ENCODE data around the gene PNPLA2. TPM values are rescaled to one million over a fixed set of nuclear protein-coding genes. Genes with fewer than 3 reads are reported as not detected.

PNPLA2 gene
- polyA plus RNA-seq, 3 donors = 26.8 to 321 (median 35.0) TPM

DNA sequence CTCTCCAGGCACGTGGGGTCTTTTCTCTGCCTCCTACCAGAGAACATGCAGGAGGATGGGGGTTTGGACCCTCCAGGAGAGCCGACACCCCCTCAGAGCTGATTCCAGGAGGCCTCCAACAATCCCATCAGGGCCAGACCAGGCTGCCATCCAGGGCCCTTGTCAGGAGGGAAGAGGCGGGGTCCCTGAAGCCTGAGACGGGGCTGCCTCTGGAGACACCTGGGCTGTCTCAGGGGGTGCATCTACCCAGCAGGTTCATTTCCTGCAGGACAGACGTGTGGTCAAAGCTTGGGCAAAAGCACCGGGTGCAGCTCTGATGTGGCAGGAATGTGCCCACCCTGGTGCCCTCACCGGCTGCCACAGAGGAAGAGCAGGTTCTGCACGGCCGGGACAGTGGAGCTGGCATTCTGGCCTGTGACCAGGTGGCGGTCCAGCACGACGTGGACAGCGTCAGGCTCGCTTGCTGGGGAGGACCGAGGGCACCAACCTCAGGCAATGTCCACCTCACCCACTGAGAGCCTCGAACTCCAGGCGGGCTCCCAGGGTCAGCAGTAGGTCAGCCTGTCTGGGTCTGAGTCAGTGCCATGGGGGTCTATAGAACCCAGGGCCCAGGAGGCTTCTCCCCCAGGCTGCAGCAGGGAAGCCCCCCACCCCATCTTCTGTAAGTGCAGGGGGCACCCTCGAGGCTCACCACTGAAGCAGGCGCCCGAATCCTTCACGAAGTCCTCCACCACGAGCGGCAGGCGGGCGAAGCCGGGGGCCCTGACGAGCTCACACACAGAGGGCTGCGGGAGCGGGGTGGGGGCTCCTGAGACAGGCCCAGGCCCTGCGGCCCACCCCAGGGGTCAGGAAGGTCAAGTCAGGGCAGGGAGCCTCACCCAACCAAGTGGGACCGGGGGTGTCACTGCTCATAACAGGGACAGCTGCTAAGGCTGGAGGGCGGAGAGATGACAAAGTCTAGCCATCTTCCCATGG is 47.8 kb upstream of the PNPLA2 start:
- peaks cover 0 to 2% (median 0%) of the 10 kb centered on the region in 7 donors for H3K9me3 Mint-ChIP-seq
- no peaks in the 10 kb centered on the region for H3K27me3 Mint-ChIP-seq (ENCODE audit: low read depth in 3 of 3)
- DNase-seq = no peak
- H3K36me3 ChIP-seq (replicated peaks in 1 of 2; ENCODE audit: control insufficient read depth in 1 of 2, insufficient read depth in 2 of 2, low read length in 2 of 2) = peaks cover 41 to 58% of the 10 kb centered on the region in 2 donors
- no peak overlapping the region for H3K4me3 Mint-ChIP-seq
- 98% methylated on average over 26 of the region's 32 CpGs for WGBS (ENCODE audit: insufficient coverage)
- H3K4me3 ChIP-seq (replicated peaks in 1 of 3; ENCODE audit: low read depth in 2 of 3, low read length in 3 of 3) = no peak overlapping the region
- no peak overlapping the region for H3K27ac ChIP-seq (ENCODE audit: low read depth in 1 of 2, low read length in 2 of 2)
- peaks cover 20 to 60% of the 10 kb centered on the region in 2 donors for H3K36me3 Mint-ChIP-seq
- TF ChIP-seq, protein P1, sequence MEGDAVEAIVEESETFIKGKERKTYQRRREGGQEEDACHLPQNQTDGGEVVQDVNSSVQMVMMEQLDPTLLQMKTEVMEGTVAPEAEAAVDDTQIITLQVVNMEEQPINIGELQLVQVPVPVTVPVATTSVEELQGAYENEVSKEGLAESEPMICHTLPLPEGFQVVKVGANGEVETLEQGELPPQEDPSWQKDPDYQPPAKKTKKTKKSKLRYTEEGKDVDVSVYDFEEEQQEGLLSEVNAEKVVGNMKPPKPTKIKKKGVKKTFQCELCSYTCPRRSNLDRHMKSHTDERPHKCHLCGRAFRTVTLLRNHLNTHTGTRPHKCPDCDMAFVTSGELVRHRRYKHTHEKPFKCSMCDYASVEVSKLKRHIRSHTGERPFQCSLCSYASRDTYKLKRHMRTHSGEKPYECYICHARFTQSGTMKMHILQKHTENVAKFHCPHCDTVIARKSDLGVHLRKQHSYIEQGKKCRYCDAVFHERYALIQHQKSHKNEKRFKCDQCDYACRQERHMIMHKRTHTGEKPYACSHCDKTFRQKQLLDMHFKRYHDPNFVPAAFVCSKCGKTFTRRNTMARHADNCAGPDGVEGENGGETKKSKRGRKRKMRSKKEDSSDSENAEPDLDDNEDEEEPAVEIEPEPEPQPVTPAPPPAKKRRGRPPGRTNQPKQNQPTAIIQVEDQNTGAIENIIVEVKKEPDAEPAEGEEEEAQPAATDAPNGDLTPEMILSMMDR (IDR thresholded peaks at IDR 0.05) = no peak
- no peak overlapping the region for H3K9ac ChIP-seq (ENCODE audit: insufficient read depth, low read length, poor library complexity, severe bottlenecking)
- H2AFZ ChIP-seq (ENCODE audit: insufficient read depth, low read depth, low read length, poor library complexity, severe bottlenecking) = no peak overlapping the region
- H3K27me3 ChIP-seq (ENCODE audit: control insufficient read depth in 2 of 2, insufficient read depth in 2 of 2, low read length in 2 of 2) = no peaks in the 10 kb centered on the region
- H4K20me1 ChIP-seq (ENCODE audit: insufficient read depth, low read length) = peaks cover 63% of the 10 kb centered on the region
- no peaks in the 10 kb centered on the region for H3K9me3 ChIP-seq (replicated peaks in 1 of 2; ENCODE audit: control insufficient read depth in 1 of 2, insufficient read depth in 1 of 2, low read length in 2 of 2)
- H3K4me2 ChIP-seq (replicated peaks; ENCODE audit: extremely low read depth, low read length, poor library complexity, severe bottlenecking) = no peak overlapping the region
- intact Hi-C loops (cut with micrococcal nuclease) = no loop called here
- peaks cover 30% of the 10 kb centered on the region for H3K79me2 ChIP-seq (ENCODE audit: insufficient read depth, low read length)
- H3K4me1 Mint-ChIP-seq = peaks cover 14% of the 10 kb centered on the region
- H3K4me1 ChIP-seq (ENCODE audit: control insufficient read depth in 1 of 2, insufficient read depth in 2 of 2, low read length in 2 of 2) = peaks cover 5 to 8% of the 10 kb centered on the region in 2 donors
- no peak overlapping the region for H3K27ac Mint-ChIP-seq

DNA sequence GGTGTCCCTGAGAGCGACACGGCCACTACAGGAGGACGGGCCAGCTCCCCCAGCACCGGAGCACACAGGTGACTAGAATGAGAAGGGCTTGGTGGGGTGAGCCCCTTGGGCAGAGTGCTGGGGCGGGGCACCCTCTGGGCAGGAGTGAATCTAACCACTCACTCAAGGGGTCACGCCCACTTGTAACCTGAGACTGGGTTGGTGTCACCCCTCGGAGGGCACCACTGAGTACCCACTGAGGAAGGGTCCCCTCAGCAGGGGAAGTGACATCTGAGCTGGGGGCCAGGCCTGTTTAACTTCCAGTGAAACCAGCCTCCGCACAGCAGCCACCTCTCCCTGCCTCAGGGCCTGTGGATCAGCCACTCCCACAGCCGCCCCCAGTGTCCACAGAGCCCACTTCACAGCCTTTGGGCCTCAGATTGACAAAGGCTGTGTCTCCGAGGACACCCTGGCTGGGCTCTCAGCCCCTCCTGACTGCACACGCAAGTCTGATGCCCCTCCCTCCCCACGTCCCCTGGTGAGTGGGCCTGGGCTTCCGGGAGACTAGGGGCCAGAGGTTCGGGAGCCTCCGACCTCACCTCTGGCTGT is 47.0 kb upstream of the PNPLA2 start:
- H4K20me1 ChIP-seq (ENCODE audit: insufficient read depth, low read length) = peaks cover 63% of the 10 kb centered on the region
- H3K27ac Mint-ChIP-seq = no peak overlapping the region
- no peak overlapping the region for H3K4me3 ChIP-seq (replicated peaks in 1 of 3; ENCODE audit: low read depth in 2 of 3, low read length in 3 of 3)
- no peak overlapping the region for H3K4me3 Mint-ChIP-seq
- no peak overlapping the region for H3K9ac ChIP-seq (ENCODE audit: insufficient read depth, low read length, poor library complexity, severe bottlenecking)
- no peaks in the 10 kb centered on the region for H3K27me3 ChIP-seq (ENCODE audit: control insufficient read depth in 2 of 2, insufficient read depth in 2 of 2, low read length in 2 of 2)
- H3K36me3 Mint-ChIP-seq = peaks cover 16 to 58% of the 10 kb centered on the region in 2 donors
- no peak for DNase-seq
- H3K4me1 Mint-ChIP-seq = peaks cover 18% of the 10 kb centered on the region
- peaks cover 13 to 15% of the 10 kb centered on the region in 2 donors for H3K4me1 ChIP-seq (ENCODE audit: control insufficient read depth in 1 of 2, insufficient read depth in 2 of 2, low read length in 2 of 2)
- H3K9me3 ChIP-seq (replicated peaks in 1 of 2; ENCODE audit: control insufficient read depth in 1 of 2, insufficient read depth in 1 of 2, low read length in 2 of 2) = no peaks in the 10 kb centered on the region
- peaks cover 41 to 50% of the 10 kb centered on the region in 2 donors for H3K36me3 ChIP-seq (replicated peaks in 1 of 2; ENCODE audit: control insufficient read depth in 1 of 2, insufficient read depth in 2 of 2, low read length in 2 of 2)
- intact Hi-C loops (cut with micrococcal nuclease) = no loop called here
- WGBS (ENCODE audit: insufficient coverage) = 88% methylated on average over 7 of the region's 15 CpGs
- peaks cover 0 to 2% (median 0%) of the 10 kb centered on the region in 7 donors for H3K9me3 Mint-ChIP-seq
- peaks cover 0 to 2% (median 0%) of the 10 kb centered on the region in 3 donors for H3K27me3 Mint-ChIP-seq (ENCODE audit: low read depth in 3 of 3)
- H3K27ac ChIP-seq (ENCODE audit: low read depth in 1 of 2, low read length in 2 of 2) = no peak overlapping the region
- H3K4me2 ChIP-seq (replicated peaks; ENCODE audit: extremely low read depth, low read length, poor library complexity, severe bottlenecking) = no peak overlapping the region
- no peak overlapping the region for H2AFZ ChIP-seq (ENCODE audit: insufficient read depth, low read depth, low read length, poor library complexity, severe bottlenecking)
- H3K79me2 ChIP-seq (ENCODE audit: insufficient read depth, low read length) = peaks cover 38% of the 10 kb centered on the region
- TF ChIP-seq, protein P1 (IDR thresholded peaks at IDR 0.05) = no peak
